ENCODE data around the gene RXFP3.
"Not testable (repeated sequence)": the region's sequence is repeated elsewhere in the genome, so short reads cannot be mapped to it uniquely, and the experiment has no call there.

Gene RXFP3

GRCh38 chr5:33936381-33937016 is at the start of gene RXFP3:
RXFP3 (plus strand) TSS chr5:33936386; CDS start chr5:33936741, 355 bp downstream.
- no peak within 1 kb of the TSS for H3K27ac Mint-ChIP-seq
- no peaks in the 10 kb centered on the region for H3K36me3 Mint-ChIP-seq (ENCODE audit: low read depth)
- peaks cover 68% of the 10 kb centered on the region for H3K27me3 Mint-ChIP-seq (ENCODE audit: low read depth)
- H3K4me3 Mint-ChIP-seq = no peak within 1 kb of the TSS
- H3K4me1 Mint-ChIP-seq (ENCODE audit: low read depth) = no peaks in the 10 kb centered on the region
- no peaks in the 10 kb centered on the region for H3K9me3 Mint-ChIP-seq

GRCh38 chr5:33887268-33887667 is 48.9 kb upstream of the RXFP3 start:
- H3K36me3 Mint-ChIP-seq (ENCODE audit: low read depth) = no peaks in the 10 kb centered on the region
- H3K27me3 Mint-ChIP-seq (ENCODE audit: low read depth) = peaks cover 20% of the 10 kb centered on the region
- H3K4me1 Mint-ChIP-seq (ENCODE audit: low read depth) = no peaks in the 10 kb centered on the region
- no peaks in the 10 kb centered on the region for H3K9me3 Mint-ChIP-seq
- no peak overlapping the region for H3K4me3 Mint-ChIP-seq
- no peak overlapping the region for H3K27ac Mint-ChIP-seq

GRCh38 chr5:33888587-33888986 is 47.6 kb upstream of the RXFP3 start:
- no peaks in the 10 kb centered on the region for H3K4me1 Mint-ChIP-seq (ENCODE audit: low read depth)
- peaks cover 33% of the 10 kb centered on the region for H3K27me3 Mint-ChIP-seq (ENCODE audit: low read depth)
- H3K36me3 Mint-ChIP-seq (ENCODE audit: low read depth) = no peaks in the 10 kb centered on the region
- no peak overlapping the region for H3K27ac Mint-ChIP-seq
- H3K9me3 Mint-ChIP-seq = no peaks in the 10 kb centered on the region
- no peak overlapping the region for H3K4me3 Mint-ChIP-seq

- no peaks in the 10 kb centered on the region for H3K36me3 Mint-ChIP-seq (ENCODE audit: low read depth)
- H3K27me3 Mint-ChIP-seq (ENCODE audit: low read depth) = peaks cover 44% of the 10 kb centered on the region
- H3K27ac Mint-ChIP-seq = no peak overlapping the region
Observed at GRCh38 chr5:33890131-33891032, 45.8 kb upstream of the RXFP3 start.

GRCh38 chr5:33891446-33891787 is 44.8 kb upstream of the RXFP3 start:
- H3K4me3 Mint-ChIP-seq = no peak overlapping the region
- H3K9me3 Mint-ChIP-seq = no peaks in the 10 kb centered on the region
- no peaks in the 10 kb centered on the region for H3K36me3 Mint-ChIP-seq (ENCODE audit: low read depth)
- H3K27ac Mint-ChIP-seq = no peak overlapping the region
- H3K27me3 Mint-ChIP-seq (ENCODE audit: low read depth) = peaks cover 52% of the 10 kb centered on the region
- no peaks in the 10 kb centered on the region for H3K4me1 Mint-ChIP-seq (ENCODE audit: low read depth)

More at GRCh38 chr5:33890131-33891032, 45.8 kb upstream of the RXFP3 start:
- Mint-ChIP-seq H3K9me3 (no peaks in the 10 kb centered on the region), H3K4me3 (no peak overlapping the region), H3K4me1 (ENCODE audit: low read depth) (no peaks in the 10 kb centered on the region)

- Mint-ChIP-seq H3K27me3 (ENCODE audit: low read depth) (peaks cover 57% of the 10 kb centered on the region), H3K27ac (no peak within 1 kb of the TSS), H3K4me1 (ENCODE audit: low read depth) (no peaks in the 10 kb centered on the region), H3K36me3 (ENCODE audit: low read depth) (no peaks in the 10 kb centered on the region), H3K4me3 (no peak within 1 kb of the TSS), H3K9me3 (no peaks in the 10 kb centered on the region)
Observed at GRCh38 chr5:33891788-33892619, 44.2 kb upstream of the RXFP3 start, which contains the start of gene ADAMTS12. ADAMTS12 (minus strand) TSS chr5:33891990; CDS start chr5:33891856, 134 bp downstream.

- Mint-ChIP-seq H3K27ac (no peak overlapping the region), H3K4me3 (no peak overlapping the region), H3K27me3 (ENCODE audit: low read depth) (peaks cover 61% of the 10 kb centered on the region), H3K4me1 (ENCODE audit: low read depth) (no peaks in the 10 kb centered on the region), H3K9me3 (no peaks in the 10 kb centered on the region), H3K36me3 (ENCODE audit: low read depth) (no peaks in the 10 kb centered on the region)
Observed at GRCh38 chr5:33892620-33893137, 43.5 kb upstream of the RXFP3 start.

- Mint-ChIP-seq H3K9me3 (no peaks in the 10 kb centered on the region), H3K27ac (no peak overlapping the region), H3K4me3 (no peak overlapping the region), H3K36me3 (ENCODE audit: low read depth) (no peaks in the 10 kb centered on the region), H3K27me3 (ENCODE audit: low read depth) (peaks cover 61% of the 10 kb centered on the region), H3K4me1 (ENCODE audit: low read depth) (no peaks in the 10 kb centered on the region)
Observed at GRCh38 chr5:33894566-33894965, 41.6 kb upstream of the RXFP3 start.

- Mint-ChIP-seq H3K9me3 (peaks cover 16% of the 10 kb centered on the region), H3K36me3 (ENCODE audit: low read depth) (no peaks in the 10 kb centered on the region), H3K27ac (no peak overlapping the region), H3K27me3 (ENCODE audit: low read depth) (peaks cover 12% of the 10 kb centered on the region), H3K4me1 (ENCODE audit: low read depth) (no peaks in the 10 kb centered on the region), H3K4me3 (no peak overlapping the region)
Observed at GRCh38 chr5:33901156-33901555, 35.0 kb upstream of the RXFP3 start.

GRCh38 chr5:33903118-33903517 is 33.1 kb upstream of the RXFP3 start:
- H3K9me3 Mint-ChIP-seq = peaks cover 29% of the 10 kb centered on the region
- no peak overlapping the region for H3K27ac Mint-ChIP-seq
- H3K4me3 Mint-ChIP-seq = no peak overlapping the region

GRCh38 chr5:33905381-33905780 is 30.8 kb upstream of the RXFP3 start:
- no peak overlapping the region for H3K27ac Mint-ChIP-seq
- H3K36me3 Mint-ChIP-seq (ENCODE audit: low read depth) = no peaks in the 10 kb centered on the region
- H3K9me3 Mint-ChIP-seq = peaks cover 32% of the 10 kb centered on the region
- H3K4me1 Mint-ChIP-seq (ENCODE audit: low read depth) = no peaks in the 10 kb centered on the region
- H3K27me3 Mint-ChIP-seq (ENCODE audit: low read depth) = no peaks in the 10 kb centered on the region
- no peak overlapping the region for H3K4me3 Mint-ChIP-seq

More at GRCh38 chr5:33903118-33903517, 33.1 kb upstream of the RXFP3 start:
- no peaks in the 10 kb centered on the region for H3K27me3 Mint-ChIP-seq (ENCODE audit: low read depth)
- no peaks in the 10 kb centered on the region for H3K36me3 Mint-ChIP-seq (ENCODE audit: low read depth)
- H3K4me1 Mint-ChIP-seq (ENCODE audit: low read depth) = no peaks in the 10 kb centered on the region

- H3K9me3 Mint-ChIP-seq = peaks cover 32% of the 10 kb centered on the region
- not testable (repeated sequence) for H3K27me3 Mint-ChIP-seq (ENCODE audit: low read depth); H3K4me3 Mint-ChIP-seq; H3K36me3 Mint-ChIP-seq (ENCODE audit: low read depth); H3K4me1 Mint-ChIP-seq (ENCODE audit: low read depth); H3K27ac Mint-ChIP-seq
Observed at GRCh38 chr5:33906248-33906647, 29.9 kb upstream of the RXFP3 start.

GRCh38 chr5:33914844-33915243 is 21.3 kb upstream of the RXFP3 start:
- H3K27me3 Mint-ChIP-seq (ENCODE audit: low read depth); H3K36me3 Mint-ChIP-seq (ENCODE audit: low read depth); H3K4me1 Mint-ChIP-seq (ENCODE audit: low read depth); H3K4me3 Mint-ChIP-seq; H3K27ac Mint-ChIP-seq: not testable (repeated sequence)
- H3K9me3 Mint-ChIP-seq = peaks cover 24% of the 10 kb centered on the region

- H3K4me1 Mint-ChIP-seq (ENCODE audit: low read depth) = no peaks in the 10 kb centered on the region
Observed at GRCh38 chr5:33921002-33921401, 15.2 kb upstream of the RXFP3 start.

More at GRCh38 chr5:33921002-33921401, 15.2 kb upstream of the RXFP3 start:
- H3K4me3 Mint-ChIP-seq = no peak overlapping the region
- H3K36me3 Mint-ChIP-seq (ENCODE audit: low read depth) = no peaks in the 10 kb centered on the region
- no peak overlapping the region for H3K27ac Mint-ChIP-seq
- H3K27me3 Mint-ChIP-seq (ENCODE audit: low read depth) = peaks cover 10% of the 10 kb centered on the region
- H3K9me3 Mint-ChIP-seq = peaks cover 22% of the 10 kb centered on the region
